Adrenal gland (tissue), 12 donors: ENCODE results near the gene SCNM1. TPM values are rescaled to one million over a fixed set of nuclear protein-coding genes. Genes with fewer than 3 reads are reported as not detected.

Experiments used
- DNase-seq, 7 donors: peaks; one replicate each; pipeline ENCODE4 v3.0.0-alpha.2; 2019 to 2020
- H3K27ac ChIP-seq, 5 donors: fragments of 200-600 bp; sonication (generic) in 4 of 5; 1 replicate in 3 of 5; 2 replicates in 2 of 5; pipeline versions ENCODE4 v1.5.1 to v1.8.0; 2016 to 2020; ENCODE audit warnings: mild to moderate bottlenecking in 1 of 5
- H3K27me3 ChIP-seq: fragments of 200-600 bp; 2 replicates; pipeline ENCODE4 v1.8.0; 2021
- H3K36me3 ChIP-seq, 2 donors: fragments of 200-600 bp; replicated peaks in 1 of 2; 1 replicate in 1 of 2; 2 replicates in 1 of 2; pipeline versions ENCODE4 v1.5.1 to v1.8.0; 2018 to 2022
- H3K4me1 ChIP-seq, 2 donors: fragments of 200-600 bp; replicated peaks in 1 of 2; 1 replicate in 1 of 2; 2 replicates in 1 of 2; pipeline versions ENCODE4 v1.5.1 to v1.8.0; 2018 to 2021
- H3K4me3 ChIP-seq, 4 donors: fragments of 200-600 bp; sonication (generic) in 3 of 4; one replicate each; pipeline ENCODE4 v1.5.1; 2016 to 2018
- H3K9me3 ChIP-seq, 3 donors: fragments of 200-600 bp; sonication (generic) in 1 of 3; replicated peaks in 1 of 3; 1 replicate in 2 of 3; 2 replicates in 1 of 3; pipeline versions ENCODE4 v1.5.1 to v1.8.0; 2016 to 2021
- CTCF ChIP-seq, 6 experiments: fragments of 450-650 bp in 4 of 6; fragments of 200-600 bp in 2 of 6; sonication (generic) in 1 of 6; IDR thresholded peaks; 1 replicate in 5 of 6; 2 replicates in 1 of 6; pipeline versions ENCODE4 v1.5.1 to v1.8.0; 2016 to 2021; ENCODE audit warnings: antibody characterized with exemption in 6 of 6, mild to moderate bottlenecking in 2 of 6, moderate library complexity in 1 of 6
- POLR2A ChIP-seq, 2 donors: fragments of 450-650 bp; IDR thresholded peaks; one replicate each; pipeline ENCODE4 v1.6.1; 2017; ENCODE audit warnings: antibody characterized with exemption in 2 of 2, mild to moderate bottlenecking in 2 of 2, moderate library complexity in 1 of 2
- WGBS, 4 donors: extraction: QIAGEN DNeasy Blood & Tissue Kit in 2 of 4; methylation state at CpG; one replicate each; pipeline versions ENCODE4 v1.1.5 to v1.1.7; 2013 to 2017; 5-methylcytosine and 5-hydroxymethylcytosine counted together
- intact Hi-C, 2 donors: fragments of 100-400 bp; cut with DNase I; formaldehyde crosslinking; loops; one replicate each; pipeline versions ENCODE4 v1.14.1 to v1.15.0; 2022 to 2023
- polyA plus RNA-seq, 3 donors: library from polyadenylated mRNA; stranded (reverse); fragments of 200-250 nt in 2 of 3; fragments of 350-450 nt in 1 of 3; fragmentation: Illumina TruSeq in 1 of 3; extraction: RNeasy Lipid Tissue Mini Kit (QIAGEN cat#74804) in 1 of 3; gene quantifications; one replicate each; pipeline ENCODE4 v1.2.3, GENCODE V29; 2013 to 2014
- total RNA-seq, 9 donors: library from RNA; depleted of rRNA in 4 of 9; stranded (reverse); fragments of >200 nt in 4 of 9; fragments of 120-200 nt in 1 of 9; fragmentation: NEBNext Ultra II Directional in 1 of 9; extraction: Animal tissue kit (Norgen Biotek cat#: 25700) in 1 of 9; gene quantifications; one replicate each; pipeline versions ENCODE4 v1.1.0 to v1.2.4, GENCODE V29; 2013 to 2023
- donor health status: healthy with polysubstance abuse.
- donor health status: Bipolar disorder and iron deficiency.
- donor health status: DM: yes; HTN: yes; CAD: no.
- donor health status: DM: no; HTN: no; CAD: no.
- donor health status: DM: no; HTN: no; CAD: no.
- donor health status: DM: yes; HTN: yes; CAD: no.

Gene SCNM1
- total and polyA plus RNA-seq, 12 donors = 16.4 to 89.0 (median 36.6) TPM

- 71 to 81% (median 78%) methylated on average over 7 of the region's 7 CpGs for WGBS, 4 donors
- H3K4me1 ChIP-seq = peaks cover 0 to 21% of the 10 kb centered on the region in 2 donors
- H3K27me3 ChIP-seq = no peaks in the 10 kb centered on the region
- H3K4me3 ChIP-seq = no peak overlapping the region
- no peak overlapping the region for H3K27ac ChIP-seq
- H3K9me3 ChIP-seq = no peaks in the 10 kb centered on the region
- H3K36me3 ChIP-seq = no peaks in the 10 kb centered on the region
- no peak for TF ChIP-seq POLR2A (IDR thresholded peaks at IDR 0.05)
- TF ChIP-seq CTCF (IDR thresholded peaks at IDR 0.05) = no peak
- intact Hi-C loops = loop anchor here in 1 of 2 donors (5.0 kb wide), 1 partner anchor 32 kb away; no protein-coding TSS in a partner anchor
- peak in 1 of 7 donors; percentile 48 for DNase-seq
Measured at GRCh38 chr1:151144474-151145303, 21.3 kb upstream of the SCNM1 start.

- Histone ChIP-seq H3K36me3 (no peaks in the 10 kb centered on the region), H3K27ac (peak overlapping the region in 1 of 5 donors; percentile 4), H3K4me1 (peaks cover 0 to 21% of the 10 kb centered on the region in 2 donors), H3K4me3 (peak overlapping the region in 2 of 4 donors; percentile 40 to 67), H3K9me3 (no peaks in the 10 kb centered on the region), H3K27me3 (no peaks in the 10 kb centered on the region)
- intact Hi-C loops = loop anchor here in 1 of 2 donors (5.0 kb wide), 1 partner anchor 33 kb away; no protein-coding TSS in a partner anchor
- DNase-seq = peak in 1 of 7 donors; percentile 60
- 37 to 76% (median 41%) methylated on average over 16 to 43 of the region's 43 CpGs for WGBS, 4 donors
- TF ChIP-seq CTCF (IDR thresholded peaks at IDR 0.05) = no peak
- no peak for TF ChIP-seq POLR2A (IDR thresholded peaks at IDR 0.05)
Measured at GRCh38 chr1:151145304-151146071, 20.5 kb upstream of the SCNM1 start.

GRCh38 chr1:151146072-151146411 is 19.9 kb upstream of the SCNM1 start:
- DNase-seq = no peak
- Histone ChIP-seq H3K27ac (peak overlapping the region in 2 of 5 donors; percentile 4 to 77), H3K9me3 (no peaks in the 10 kb centered on the region), H3K36me3 (no peaks in the 10 kb centered on the region), H3K4me3 (peak overlapping the region in 3 of 4 donors; percentile 23 to 67 (median 40)), H3K27me3 (no peaks in the 10 kb centered on the region), H3K4me1 (peaks cover 0 to 21% of the 10 kb centered on the region in 2 donors)
- TF ChIP-seq POLR2A (IDR thresholded peaks at IDR 0.05) (no peak), CTCF (IDR thresholded peaks at IDR 0.05) (no peak)
- intact Hi-C loops = loop anchor here in 1 of 2 donors (5.0 kb wide), 1 partner anchor 34 kb away; no protein-coding TSS in a partner anchor
- WGBS, 4 donors = 0 to 7% (median 5%) methylated on average over 4 to 26 of the region's 26 CpGs; no CpG with 5 or more reads in 1 of the 4 donors
